GM12801 (cell line): ENCODE results near the gene PLEKHM3.

Experiments used
- TF ChIP-seq, protein P1 (sequence below): IDR thresholded peaks from one replicate; pipeline ENCODE4 v1.5.1; 2011; ENCODE audit warnings: control low read depth; ENCODE audit not compliant: insufficient read length; ENCODE audit errors: extremely low read depth

The PLEKHM3 gene

DNA sequence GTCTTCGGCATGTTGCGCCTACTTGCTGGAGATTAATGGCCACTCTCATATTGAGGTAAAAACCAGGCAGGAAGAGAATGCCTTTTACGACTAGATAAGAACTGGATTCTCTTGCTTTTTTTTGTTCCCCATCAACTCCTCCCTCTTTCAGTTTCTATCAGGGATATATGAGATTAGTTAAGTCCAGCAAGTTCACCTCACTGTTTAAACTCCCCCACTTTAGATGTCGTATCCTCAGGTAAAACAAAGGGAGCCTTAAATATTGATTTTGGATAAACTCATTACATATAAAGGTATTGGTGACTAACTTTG, 98.4 kb downstream of the PLEKHM3 start:
- TF ChIP-seq, protein P1, sequence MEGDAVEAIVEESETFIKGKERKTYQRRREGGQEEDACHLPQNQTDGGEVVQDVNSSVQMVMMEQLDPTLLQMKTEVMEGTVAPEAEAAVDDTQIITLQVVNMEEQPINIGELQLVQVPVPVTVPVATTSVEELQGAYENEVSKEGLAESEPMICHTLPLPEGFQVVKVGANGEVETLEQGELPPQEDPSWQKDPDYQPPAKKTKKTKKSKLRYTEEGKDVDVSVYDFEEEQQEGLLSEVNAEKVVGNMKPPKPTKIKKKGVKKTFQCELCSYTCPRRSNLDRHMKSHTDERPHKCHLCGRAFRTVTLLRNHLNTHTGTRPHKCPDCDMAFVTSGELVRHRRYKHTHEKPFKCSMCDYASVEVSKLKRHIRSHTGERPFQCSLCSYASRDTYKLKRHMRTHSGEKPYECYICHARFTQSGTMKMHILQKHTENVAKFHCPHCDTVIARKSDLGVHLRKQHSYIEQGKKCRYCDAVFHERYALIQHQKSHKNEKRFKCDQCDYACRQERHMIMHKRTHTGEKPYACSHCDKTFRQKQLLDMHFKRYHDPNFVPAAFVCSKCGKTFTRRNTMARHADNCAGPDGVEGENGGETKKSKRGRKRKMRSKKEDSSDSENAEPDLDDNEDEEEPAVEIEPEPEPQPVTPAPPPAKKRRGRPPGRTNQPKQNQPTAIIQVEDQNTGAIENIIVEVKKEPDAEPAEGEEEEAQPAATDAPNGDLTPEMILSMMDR = no peak

DNA sequence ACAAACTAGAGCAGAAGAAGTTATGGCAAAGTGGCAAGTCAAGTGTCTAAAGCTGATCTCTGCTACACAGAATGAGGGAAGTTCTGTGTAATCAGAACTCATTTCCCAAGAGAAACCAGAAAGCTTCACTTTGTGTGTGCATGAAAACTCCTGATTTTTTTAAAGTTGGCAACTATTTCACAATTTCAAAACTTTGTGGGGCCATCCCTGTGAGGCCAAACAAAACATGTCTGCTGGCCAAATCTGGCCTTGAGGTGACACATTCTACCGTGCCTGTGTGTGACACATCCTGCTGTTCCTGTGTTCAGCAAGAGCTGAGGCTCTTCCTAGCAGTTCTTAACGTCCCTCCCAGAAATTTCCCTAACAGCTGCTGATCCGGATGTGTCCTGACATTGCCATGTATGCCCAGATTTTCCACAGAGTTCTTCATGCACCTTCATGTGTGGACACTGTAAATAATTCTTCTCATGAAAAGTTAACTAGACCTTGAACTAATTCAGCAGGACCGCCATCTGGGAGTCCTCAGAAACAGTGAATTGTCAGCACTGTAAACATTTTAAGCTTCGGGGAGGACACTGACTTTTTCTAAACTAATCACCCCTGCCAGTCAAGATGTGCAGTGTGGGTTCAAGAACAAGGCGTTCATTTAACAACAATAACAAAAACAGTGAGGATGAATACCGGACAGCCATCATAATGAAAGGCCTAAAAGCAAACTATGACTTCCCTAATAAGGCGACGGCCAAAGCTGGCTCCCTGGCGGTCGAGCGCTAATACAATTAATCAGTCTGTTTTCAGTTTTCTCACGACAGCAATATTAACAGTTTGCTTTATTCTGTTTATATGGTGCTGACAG, 99.0 kb downstream of the PLEKHM3 start:
- TF ChIP-seq, protein P1 = no peak

DNA sequence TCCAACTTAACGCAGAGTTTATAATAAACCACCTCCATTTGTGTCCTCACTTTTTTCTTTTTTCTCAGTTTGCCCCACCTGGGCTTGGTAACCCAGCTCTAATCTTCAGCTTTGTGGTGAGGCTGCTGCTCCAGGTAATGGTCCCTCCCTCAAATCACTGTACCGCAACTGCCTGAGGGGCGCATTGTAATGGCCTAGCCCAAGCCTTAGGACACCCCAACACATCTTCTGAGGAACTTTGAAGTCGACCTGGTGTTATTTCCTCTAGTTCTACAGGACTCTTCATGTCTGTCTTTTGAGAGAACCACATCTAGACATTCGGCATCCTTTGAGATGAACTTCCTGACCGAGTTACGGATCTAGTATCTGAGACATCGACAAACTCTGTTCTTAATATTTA, 99.7 kb downstream of the PLEKHM3 start:
- TF ChIP-seq, protein P1 = no peak

DNA sequence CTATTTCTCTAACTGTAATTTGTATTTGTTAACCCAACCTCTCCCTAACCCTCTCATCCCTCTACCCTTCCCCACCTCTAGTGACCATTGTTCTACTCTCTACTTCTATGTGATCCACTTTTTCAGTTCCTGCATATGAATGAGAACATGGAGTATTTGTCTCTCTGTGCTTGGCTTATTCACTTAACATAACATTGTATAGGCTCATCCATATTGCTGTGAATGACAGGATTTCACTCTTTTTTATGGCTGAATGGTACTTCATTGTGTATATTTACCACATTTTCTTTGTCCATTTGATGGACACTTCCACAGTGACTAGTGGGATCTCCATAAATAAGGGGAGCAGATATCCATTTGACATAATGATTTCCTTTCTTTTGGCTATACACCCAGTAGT, 103.7 kb downstream of the PLEKHM3 start:
- TF ChIP-seq, protein P1 = no peak

DNA sequence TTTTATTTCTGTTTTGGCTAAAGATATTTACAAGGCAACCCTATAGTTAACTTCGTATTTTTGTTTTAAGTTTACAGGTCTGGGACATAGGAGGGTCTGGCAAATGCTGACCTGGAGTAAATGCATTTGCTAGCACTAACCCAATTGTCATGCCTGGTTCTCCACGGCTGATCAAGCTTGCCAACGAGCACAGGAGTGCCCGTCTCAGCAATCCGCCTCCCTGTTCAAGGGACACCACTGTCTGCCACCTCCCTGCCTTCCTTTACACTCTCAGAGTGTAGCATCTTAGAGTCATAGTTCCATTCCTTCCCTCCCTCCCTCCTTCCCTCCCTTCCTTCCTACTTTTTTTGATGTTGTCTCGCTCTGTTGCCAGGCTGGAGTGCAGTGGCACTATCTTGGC, 104.6 kb downstream of the PLEKHM3 start:
- TF ChIP-seq, protein P1 = no peak

DNA sequence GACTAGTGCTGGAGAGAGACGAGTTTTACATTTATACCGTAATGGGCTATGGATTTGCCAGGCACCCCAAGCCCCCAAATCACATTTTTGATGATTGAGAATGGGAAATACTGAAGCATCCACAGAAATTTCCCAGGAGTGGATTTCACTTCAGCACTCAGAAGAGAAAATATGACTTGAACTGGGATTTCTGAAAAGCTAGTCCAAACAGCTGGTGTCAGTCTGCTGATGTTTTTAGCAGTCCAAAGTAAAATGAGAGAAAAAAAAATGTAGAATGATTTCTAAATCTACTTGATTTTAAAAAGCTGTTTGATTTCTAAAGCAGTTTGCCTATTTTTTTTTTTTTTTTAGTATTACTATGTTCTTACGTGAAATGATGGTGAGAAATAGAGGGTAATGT, 105.0 kb downstream of the PLEKHM3 start:
- TF ChIP-seq, protein P1 = no peak

DNA sequence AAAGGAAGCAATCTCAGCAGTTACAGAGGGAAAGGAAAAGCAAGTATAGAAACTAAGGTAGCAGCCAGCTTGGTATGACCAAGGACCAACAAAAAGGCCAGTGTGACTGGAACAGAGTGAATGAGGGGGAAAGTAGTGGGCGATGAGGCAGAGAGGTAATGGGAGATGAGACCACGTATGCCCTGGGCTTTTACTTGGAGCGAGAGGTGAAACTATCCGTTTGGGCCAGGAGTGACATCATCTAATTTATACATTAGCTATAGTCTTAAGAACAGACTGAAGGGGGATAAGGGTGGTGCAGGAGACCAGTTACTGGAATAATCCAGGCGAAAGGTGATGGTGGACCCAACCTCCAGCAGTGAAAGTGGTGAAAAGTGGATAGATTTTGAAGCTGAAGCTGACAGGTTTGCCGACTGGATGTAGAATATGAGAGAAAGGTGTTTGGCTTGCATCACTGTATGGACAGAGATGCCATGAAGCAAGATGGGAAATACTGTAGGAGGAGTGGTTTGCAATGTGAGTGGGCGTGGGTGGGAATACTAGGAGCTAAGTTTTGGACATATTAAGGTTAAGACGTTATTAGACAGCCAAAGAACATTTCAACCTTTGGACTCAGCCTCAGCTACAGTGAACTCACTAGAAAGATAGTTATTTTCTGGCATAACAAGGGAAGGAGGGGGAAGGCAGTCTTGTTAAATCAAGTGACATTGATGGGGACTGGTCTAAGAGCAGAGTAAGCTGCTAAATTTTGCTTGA, 106.0 kb downstream of the PLEKHM3 start:
- TF ChIP-seq, protein P1 = no peak
